ENCODE data around the gene CROCC2. TPM values are rescaled to one million over a fixed set of nuclear protein-coding genes. Genes with fewer than 3 reads are reported as not detected.

Gene CROCC2
- total and polyA plus RNA-seq, 2 donors = 0.08 TPM; not detected in 1

- Histone ChIP-seq H3K4me1 (ENCODE audit: insufficient read depth) (peaks cover 3% of the 10 kb centered on the region), H3K27ac (ENCODE audit: low read depth) (peak overlapping the region; percentile 40), H3K4me3 (ENCODE audit: low read depth, low read length) (peak overlapping the region; percentile 79), H3K36me3 (ENCODE audit: insufficient read depth) (no peaks in the 10 kb centered on the region)
- DNase-seq (ENCODE audit: extremely low spot score) = no peak
- under 1% methylated on average over 51 of the region's 51 CpGs for WGBS
Measured at GRCh38 chr2:240998706-240998994, 92.5 kb downstream of the CROCC2 start.

GRCh38 chr2:240998995-240999791 lies 93.1 kb downstream of the CROCC2 start:
- 9% methylated on average over 69 of the region's 71 CpGs for WGBS
- Histone ChIP-seq H3K4me3 (ENCODE audit: low read depth, low read length) (peak overlapping the region; percentile 79), H3K4me1 (ENCODE audit: insufficient read depth) (peaks cover 3% of the 10 kb centered on the region), H3K36me3 (ENCODE audit: insufficient read depth) (no peaks in the 10 kb centered on the region), H3K27ac (ENCODE audit: low read depth) (peak overlapping the region; percentile 40)
- DNase-seq (ENCODE audit: extremely low spot score) = no peak

GRCh38 chr2:240999873-241000541 lies 93.9 kb downstream of the CROCC2 start:
- WGBS = 88% methylated on average over 19 of the region's 19 CpGs
- H3K4me3 ChIP-seq (ENCODE audit: low read depth, low read length) = peak overlapping the region; percentile 79
- peaks cover 3% of the 10 kb centered on the region for H3K4me1 ChIP-seq (ENCODE audit: insufficient read depth)
- no peaks in the 10 kb centered on the region for H3K36me3 ChIP-seq (ENCODE audit: insufficient read depth)
- no peak for DNase-seq (ENCODE audit: extremely low spot score)
- H3K27ac ChIP-seq (ENCODE audit: low read depth) = no peak overlapping the region

- Histone ChIP-seq H3K4me3 (ENCODE audit: low read depth, low read length) (no peak overlapping the region), H3K4me1 (ENCODE audit: insufficient read depth) (peaks cover 3% of the 10 kb centered on the region), H3K36me3 (ENCODE audit: insufficient read depth) (no peaks in the 10 kb centered on the region), H3K27ac (ENCODE audit: low read depth) (no peak overlapping the region)
- DNase-seq (ENCODE audit: extremely low spot score) = no peak
- WGBS = 87% methylated on average over 9 of the region's 9 CpGs
Measured at GRCh38 chr2:241000831-241001321, 94.7 kb downstream of the CROCC2 start.

GRCh38 chr2:241001413-241002274 lies 95.5 kb downstream of the CROCC2 start:
- H3K27ac ChIP-seq (ENCODE audit: low read depth) = no peak overlapping the region
- no peak overlapping the region for H3K4me3 ChIP-seq (ENCODE audit: low read depth, low read length)
- H3K36me3 ChIP-seq (ENCODE audit: insufficient read depth) = no peaks in the 10 kb centered on the region
- WGBS = 91% methylated on average over 21 of the region's 21 CpGs
- no peak for DNase-seq (ENCODE audit: extremely low spot score)
- peaks cover 3% of the 10 kb centered on the region for H3K4me1 ChIP-seq (ENCODE audit: insufficient read depth)

GRCh38 chr2:241002275-241003046 lies 96.3 kb downstream of the CROCC2 start:
- DNase-seq (ENCODE audit: extremely low spot score) = no peak
- Histone ChIP-seq H3K36me3 (ENCODE audit: insufficient read depth) (no peaks in the 10 kb centered on the region), H3K4me1 (ENCODE audit: insufficient read depth) (peaks cover 3% of the 10 kb centered on the region), H3K27ac (ENCODE audit: low read depth) (no peak overlapping the region), H3K4me3 (ENCODE audit: low read depth, low read length) (no peak overlapping the region)
- 88% methylated on average over 11 of the region's 11 CpGs for WGBS

GRCh38 chr2:241003047-241003360 lies 96.9 kb downstream of the CROCC2 start:
- Histone ChIP-seq H3K4me3 (ENCODE audit: low read depth, low read length) (no peak overlapping the region), H3K27ac (ENCODE audit: low read depth) (no peak overlapping the region), H3K4me1 (ENCODE audit: insufficient read depth) (no peaks in the 10 kb centered on the region), H3K36me3 (ENCODE audit: insufficient read depth) (no peaks in the 10 kb centered on the region)
- 96% methylated on average over 7 of the region's 7 CpGs for WGBS
- DNase-seq (ENCODE audit: extremely low spot score) = no peak

GRCh38 chr2:241003369-241003768 lies 97.2 kb downstream of the CROCC2 start:
- Histone ChIP-seq H3K27ac (ENCODE audit: low read depth) (no peak overlapping the region), H3K4me1 (ENCODE audit: insufficient read depth) (no peaks in the 10 kb centered on the region), H3K4me3 (ENCODE audit: low read depth, low read length) (no peak overlapping the region), H3K36me3 (ENCODE audit: insufficient read depth) (no peaks in the 10 kb centered on the region)
- no peak for DNase-seq (ENCODE audit: extremely low spot score)
- WGBS = 98% methylated on average over 2 of the region's 2 CpGs

- H3K4me3 ChIP-seq (ENCODE audit: low read depth, low read length) = no peak overlapping the region
- H3K36me3 ChIP-seq (ENCODE audit: insufficient read depth) = no peaks in the 10 kb centered on the region
- WGBS = 95% methylated on average over 1 of the region's 1 CpG
- no peak for DNase-seq (ENCODE audit: extremely low spot score)
- no peaks in the 10 kb centered on the region for H3K4me1 ChIP-seq (ENCODE audit: insufficient read depth)
- no peak overlapping the region for H3K27ac ChIP-seq (ENCODE audit: low read depth)
Measured at GRCh38 chr2:241003830-241004564, 97.9 kb downstream of the CROCC2 start.

- DNase-seq (ENCODE audit: extremely low spot score) = no peak
- Histone ChIP-seq H3K27ac (ENCODE audit: low read depth) (no peak overlapping the region), H3K36me3 (ENCODE audit: insufficient read depth) (no peaks in the 10 kb centered on the region), H3K4me3 (ENCODE audit: low read depth, low read length) (no peak overlapping the region), H3K4me1 (ENCODE audit: insufficient read depth) (no peaks in the 10 kb centered on the region)
- 70% methylated on average over 2 of the region's 2 CpGs for WGBS
Measured at GRCh38 chr2:241005569-241005968, 99.4 kb downstream of the CROCC2 start.

GRCh38 chr2:241006412-241006811 lies 100.3 kb downstream of the CROCC2 start:
- H3K36me3 ChIP-seq (ENCODE audit: insufficient read depth) = no peaks in the 10 kb centered on the region
- WGBS = 65% methylated on average over 3 of the region's 3 CpGs
- H3K4me3 ChIP-seq (ENCODE audit: low read depth, low read length) = no peak overlapping the region
- no peak for DNase-seq (ENCODE audit: extremely low spot score)
- H3K4me1 ChIP-seq (ENCODE audit: insufficient read depth) = no peaks in the 10 kb centered on the region
- no peak overlapping the region for H3K27ac ChIP-seq (ENCODE audit: low read depth)

GRCh38 chr2:241007111-241007510 lies 101.0 kb downstream of the CROCC2 start:
- whole genome bisulfite sequencing = 94% methylated on average over 7 of the region's 7 CpGs
- Histone ChIP-seq H3K4me3 (ENCODE audit: low read depth, low read length) (no peak overlapping the region), H3K27ac (ENCODE audit: low read depth) (no peak overlapping the region), H3K4me1 (ENCODE audit: insufficient read depth) (no peaks in the 10 kb centered on the region), H3K36me3 (ENCODE audit: insufficient read depth) (no peaks in the 10 kb centered on the region)
- DNase-seq (ENCODE audit: extremely low spot score) = no peak
